ENCODE results near the gene ENOPH1.

Gene ENOPH1

GRCh38 chr4:82480771-82481505 is 50.5 kb downstream of the ENOPH1 start:
- no peak overlapping the region for H3K4me3 ChIP-seq (ENCODE audit: low read depth, low read length)
- TF ChIP-seq POLR2A (IDR thresholded peaks at IDR 0.05; ENCODE audit: extremely low read depth, insufficient read length) (no peak), MYC (IDR thresholded peaks at IDR 0.05; ENCODE audit: low read depth, low read length) (no peak)
- TF ChIP-seq, protein P1, sequence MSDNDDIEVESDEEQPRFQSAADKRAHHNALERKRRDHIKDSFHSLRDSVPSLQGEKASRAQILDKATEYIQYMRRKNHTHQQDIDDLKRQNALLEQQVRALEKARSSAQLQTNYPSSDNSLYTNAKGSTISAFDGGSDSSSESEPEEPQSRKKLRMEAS (IDR thresholded peaks at IDR 0.05; ENCODE audit: low read depth, low read length) = no peak
- TF ChIP-seq, protein P2, sequence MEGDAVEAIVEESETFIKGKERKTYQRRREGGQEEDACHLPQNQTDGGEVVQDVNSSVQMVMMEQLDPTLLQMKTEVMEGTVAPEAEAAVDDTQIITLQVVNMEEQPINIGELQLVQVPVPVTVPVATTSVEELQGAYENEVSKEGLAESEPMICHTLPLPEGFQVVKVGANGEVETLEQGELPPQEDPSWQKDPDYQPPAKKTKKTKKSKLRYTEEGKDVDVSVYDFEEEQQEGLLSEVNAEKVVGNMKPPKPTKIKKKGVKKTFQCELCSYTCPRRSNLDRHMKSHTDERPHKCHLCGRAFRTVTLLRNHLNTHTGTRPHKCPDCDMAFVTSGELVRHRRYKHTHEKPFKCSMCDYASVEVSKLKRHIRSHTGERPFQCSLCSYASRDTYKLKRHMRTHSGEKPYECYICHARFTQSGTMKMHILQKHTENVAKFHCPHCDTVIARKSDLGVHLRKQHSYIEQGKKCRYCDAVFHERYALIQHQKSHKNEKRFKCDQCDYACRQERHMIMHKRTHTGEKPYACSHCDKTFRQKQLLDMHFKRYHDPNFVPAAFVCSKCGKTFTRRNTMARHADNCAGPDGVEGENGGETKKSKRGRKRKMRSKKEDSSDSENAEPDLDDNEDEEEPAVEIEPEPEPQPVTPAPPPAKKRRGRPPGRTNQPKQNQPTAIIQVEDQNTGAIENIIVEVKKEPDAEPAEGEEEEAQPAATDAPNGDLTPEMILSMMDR (IDR thresholded peaks at IDR 0.05; ENCODE audit: low read depth, low read length) = no peak

GRCh38 chr4:82481506-82481840 is 51.1 kb downstream of the ENOPH1 start:
- no peak overlapping the region for H3K4me3 ChIP-seq (ENCODE audit: low read depth, low read length)
- TF ChIP-seq MYC (IDR thresholded peaks at IDR 0.05; ENCODE audit: low read depth, low read length) (no peak), POLR2A (IDR thresholded peaks at IDR 0.05; ENCODE audit: extremely low read depth, insufficient read length) (no peak)
- TF ChIP-seq, protein P2 (IDR thresholded peaks at IDR 0.05; ENCODE audit: low read depth, low read length) = no peak
- TF ChIP-seq, protein P1 (IDR thresholded peaks at IDR 0.05; ENCODE audit: low read depth, low read length) = no peak
- no peak for DNase-seq (ENCODE audit: low read depth)

More at GRCh38 chr4:82480771-82481505, 50.5 kb downstream of the ENOPH1 start:
- DNase-seq (ENCODE audit: low read depth) = no peak

DNA sequence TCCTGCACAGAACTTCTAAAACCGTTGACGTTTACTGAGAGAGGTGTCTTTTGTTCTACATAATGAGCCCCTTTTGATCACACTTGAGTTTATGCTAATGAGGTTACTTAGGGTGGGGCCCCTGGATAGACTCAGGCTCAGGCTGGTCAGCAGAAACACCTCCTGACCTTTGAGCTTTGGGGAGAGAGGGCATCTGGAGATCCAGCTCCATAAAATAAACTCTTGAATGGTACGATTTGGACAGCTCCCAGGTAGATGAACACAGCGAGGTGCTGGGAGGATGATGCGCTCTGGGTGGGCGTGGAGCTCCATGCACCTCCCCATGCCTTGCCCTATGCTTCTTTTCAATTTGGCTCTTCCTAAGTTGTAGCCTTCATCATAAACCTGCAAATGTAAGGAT is 52.0 kb downstream of the ENOPH1 start:
- H3K4me3 ChIP-seq (ENCODE audit: low read depth, low read length) = no peak overlapping the region
- TF ChIP-seq POLR2A (IDR thresholded peaks at IDR 0.05; ENCODE audit: extremely low read depth, insufficient read length) (no peak), MYC (IDR thresholded peaks at IDR 0.05; ENCODE audit: low read depth, low read length) (no peak)
- TF ChIP-seq, protein P2 (IDR thresholded peaks at IDR 0.05; ENCODE audit: low read depth, low read length) = no peak
- TF ChIP-seq, protein P1 (IDR thresholded peaks at IDR 0.05; ENCODE audit: low read depth, low read length) = no peak
- DNase-seq (ENCODE audit: low read depth) = no peak

GRCh38 chr4:82484996-82485783 is 54.8 kb downstream of the ENOPH1 start:
- H3K4me3 ChIP-seq (ENCODE audit: low read depth, low read length) = no peak overlapping the region
- no peak for DNase-seq (ENCODE audit: low read depth)
- TF ChIP-seq, protein P2 (IDR thresholded peaks at IDR 0.05; ENCODE audit: low read depth, low read length) = no peak
- TF ChIP-seq POLR2A (IDR thresholded peaks at IDR 0.05; ENCODE audit: extremely low read depth, insufficient read length) = no peak
- TF ChIP-seq MYC (IDR thresholded peaks at IDR 0.05; ENCODE audit: low read depth, low read length) = no peak
- TF ChIP-seq, protein P1 (IDR thresholded peaks at IDR 0.05; ENCODE audit: low read depth, low read length) = no peak

- TF ChIP-seq, protein P2 (IDR thresholded peaks at IDR 0.05; ENCODE audit: low read depth, low read length) = no peak
- TF ChIP-seq, protein P1 (IDR thresholded peaks at IDR 0.05; ENCODE audit: low read depth, low read length) = no peak
- TF ChIP-seq MYC (IDR thresholded peaks at IDR 0.05; ENCODE audit: low read depth, low read length) = no peak
- no peak for TF ChIP-seq POLR2A (IDR thresholded peaks at IDR 0.05; ENCODE audit: extremely low read depth, insufficient read length)
- no peak overlapping the region for H3K4me3 ChIP-seq (ENCODE audit: low read depth, low read length)
- no peak for DNase-seq (ENCODE audit: low read depth)
These were observed 58.7 kb downstream of the ENOPH1 start for GRCh38 chr4:82489076-82489475.
